Neuronal stem cell (in vitro differentiated cells): ENCODE results near the gene GPATCH4.

ENCODE experiments used
- DNase-seq: peaks from one replicate; pipeline ENCODE4 v3.0.0-alpha.2; 2013; ENCODE audit warnings: low spot score
- H2AFZ ChIP-seq: one replicate; pipeline ENCODE4 v1.6.1; 2013; ENCODE audit warnings: mild to moderate bottlenecking, low read length, inconsistent platforms
- H2AK5ac ChIP-seq: 2 replicates; pipeline ENCODE4 v1.6.1; 2013; ENCODE audit warnings: low read depth, mild to moderate bottlenecking, inconsistent platforms, low read length, moderate library complexity, mixed read lengths
- H2BK120ac ChIP-seq: 2 replicates; pipeline ENCODE4 v1.6.1; 2013; ENCODE audit warnings: low read depth, mild to moderate bottlenecking, inconsistent platforms, low read length, moderate library complexity, mixed read lengths
- H2BK12ac ChIP-seq: one replicate; pipeline ENCODE4 v1.6.1; 2013; ENCODE audit warnings: low read length, inconsistent platforms
- H2BK15ac ChIP-seq: 2 replicates; pipeline ENCODE4 v1.6.1; 2013; ENCODE audit warnings: mild to moderate bottlenecking, low read length, inconsistent platforms, mixed read lengths
- H2BK5ac ChIP-seq: one replicate; pipeline ENCODE4 v1.6.1; 2013; ENCODE audit warnings: inconsistent platforms, mild to moderate bottlenecking, low read length, moderate library complexity
- H3K14ac ChIP-seq: one replicate; pipeline ENCODE4 v1.6.1; 2013; ENCODE audit warnings: low read length, inconsistent platforms
- H3K18ac ChIP-seq: 2 replicates; pipeline ENCODE4 v1.6.1; 2013; ENCODE audit warnings: low read length, inconsistent platforms
- H3K23ac ChIP-seq: 2 replicates; pipeline ENCODE4 v1.6.1; 2013; ENCODE audit warnings: low read depth, mild to moderate bottlenecking, mixed read lengths, low read length, inconsistent platforms; ENCODE audit not compliant: poor library complexity
- H3K27ac ChIP-seq: replicated peaks from 3 replicates; pipeline ENCODE4 v1.5.1; 2013; ENCODE audit warnings: low read length, inconsistent platforms
- H3K27me3 ChIP-seq, 3 experiments: 2 replicates each; pipeline ENCODE4 v1.6.1; 2013; ENCODE audit warnings: low read length in 3 of 3, mild to moderate bottlenecking in 2 of 3, inconsistent platforms in 1 of 3, low read depth in 1 of 3, mixed read lengths in 1 of 3, moderate library complexity in 1 of 3; ENCODE audit not compliant: control insufficient read depth in 3 of 3, insufficient read depth in 3 of 3
- H3K36me3 ChIP-seq, 2 donors: replicated peaks in 1 of 2; 2 replicates each; pipeline ENCODE4 v1.6.1; 2013; ENCODE audit warnings: low read length in 2 of 2; ENCODE audit not compliant: control insufficient read depth in 2 of 2, insufficient read depth in 2 of 2
- H3K4ac ChIP-seq: 2 replicates; pipeline ENCODE4 v1.6.1; 2013; ENCODE audit warnings: inconsistent platforms, mild to moderate bottlenecking, low read length, moderate library complexity
- H3K4me1 ChIP-seq, 2 donors: 1 replicate in 1 of 2; 2 replicates in 1 of 2; pipeline ENCODE4 v1.6.1; 2013; ENCODE audit warnings: low read length in 2 of 2, low read depth in 1 of 2; ENCODE audit not compliant: control insufficient read depth in 2 of 2, insufficient read depth in 1 of 2
- H3K4me2 ChIP-seq: one replicate; pipeline ENCODE4 v1.6.1; 2013; ENCODE audit warnings: mild to moderate bottlenecking, low read length, inconsistent platforms; ENCODE audit not compliant: insufficient read depth, poor library complexity, severe bottlenecking
- H3K4me3 ChIP-seq, 2 donors: 2 replicates each; pipeline ENCODE4 v1.5.1; 2013; ENCODE audit warnings: low read length in 2 of 2, mild to moderate bottlenecking in 2 of 2, inconsistent platforms in 1 of 2, moderate library complexity in 1 of 2
- H3K79me1 ChIP-seq: one replicate; pipeline ENCODE4 v1.6.1; 2013; ENCODE audit warnings: low read depth, mild to moderate bottlenecking, inconsistent platforms, low read length, moderate library complexity
- H3K9ac ChIP-seq: one replicate; pipeline ENCODE4 v1.6.1; 2013; ENCODE audit warnings: mild to moderate bottlenecking, low read depth, low read length, inconsistent platforms; ENCODE audit not compliant: poor library complexity
- H3K9me3 ChIP-seq, 2 donors: replicated peaks in 1 of 2; 2 replicates each; pipeline versions ENCODE3 to v1.6.1; 2013; ENCODE audit warnings: low read length in 2 of 2, mild to moderate bottlenecking in 2 of 2, inconsistent platforms in 1 of 2, low read depth in 1 of 2, mixed read lengths in 1 of 2, moderate library complexity in 1 of 2; ENCODE audit not compliant: control insufficient read depth in 2 of 2, insufficient read depth in 1 of 2
- H4K8ac ChIP-seq: one replicate; pipeline ENCODE4 v1.6.1; 2013; ENCODE audit warnings: low read depth, mild to moderate bottlenecking, inconsistent platforms, low read length, moderate library complexity
- H4K91ac ChIP-seq: one replicate; pipeline ENCODE4 v1.6.1; 2013; ENCODE audit warnings: low read length, low read depth, mild to moderate bottlenecking, inconsistent platforms; ENCODE audit not compliant: poor library complexity
- WGBS, 2 donors: extraction: QIAGEN DNeasy Blood & Tissue Kit; methylation state at CpG; one replicate each; pipeline ENCODE4 v1.1.7; 2013; ENCODE audit warnings: missing lambda C conversion rate in 2 of 2, mixed read lengths in 1 of 2; ENCODE audit not compliant: insufficient read length in 2 of 2, insufficient replicate concordance in 1 of 2; ENCODE audit errors: extremely low coverage in 2 of 2; 5-methylcytosine and 5-hydroxymethylcytosine counted together

Gene GPATCH4

GRCh38 chr1:156549831-156550230, 51.4 kb downstream of the GPATCH4 start:
- H3K36me3 ChIP-seq: peaks cover 52 to 96% of the 10 kb centered on the region in 2 donors
- H3K9ac ChIP-seq: no peak overlapping the region
- no peaks in the 10 kb centered on the region for H3K4me1 ChIP-seq
- H3K79me1 ChIP-seq: no peaks in the 10 kb centered on the region
- H2AFZ ChIP-seq: no peak overlapping the region
- H2BK15ac ChIP-seq: no peak overlapping the region
- no peak overlapping the region for H3K4me2 ChIP-seq
- H4K8ac ChIP-seq: no peak overlapping the region
- no CpG with 5 or more reads among the region's 1 CpG for WGBS, 2 donors
- H3K23ac ChIP-seq: peak overlapping the region; percentile 16
- H2BK5ac ChIP-seq: no peak overlapping the region
- no peak overlapping the region for H3K27ac ChIP-seq
- no peak overlapping the region for H4K91ac ChIP-seq
- no peak overlapping the region for H3K4ac ChIP-seq
- no peak for DNase-seq
- H3K27me3 ChIP-seq: no peaks in the 10 kb centered on the region
- H3K4me3 ChIP-seq: no peak overlapping the region
- H3K18ac ChIP-seq: no peak overlapping the region
- no peak overlapping the region for H2BK120ac ChIP-seq
- no peaks in the 10 kb centered on the region for H3K9me3 ChIP-seq
- H2AK5ac ChIP-seq: no peak overlapping the region
- no peak overlapping the region for H2BK12ac ChIP-seq
- H3K14ac ChIP-seq: no peak overlapping the region

- Histone ChIP-seq H2BK120ac (no peak overlapping the region), H4K91ac (no peak overlapping the region), H3K36me3 (peaks cover 52 to 96% of the 10 kb centered on the region in 2 donors), H3K79me1 (no peaks in the 10 kb centered on the region), H2AK5ac (no peak overlapping the region), H3K4ac (no peak overlapping the region), H3K27me3 (no peaks in the 10 kb centered on the region), H3K4me3 (no peak overlapping the region), H3K4me2 (no peak overlapping the region), H2BK12ac (no peak overlapping the region), H3K27ac (no peak overlapping the region), H3K14ac (no peak overlapping the region), H3K23ac (no peak overlapping the region), H3K9ac (no peak overlapping the region), H3K18ac (no peak overlapping the region), H3K4me1 (no peaks in the 10 kb centered on the region), H2AFZ (no peak overlapping the region), H4K8ac (no peak overlapping the region), H3K9me3 (no peaks in the 10 kb centered on the region), H2BK15ac (no peak overlapping the region), H2BK5ac (no peak overlapping the region)
- DNase-seq: no peak
- WGBS, 2 donors: no CpG with 5 or more reads among the region's 2 CpGs
Observed at GRCh38 chr1:156549390-156549789, 51.9 kb downstream of the GPATCH4 start.

- H2BK15ac ChIP-seq: no peak overlapping the region
- H3K9me3 ChIP-seq: no peaks in the 10 kb centered on the region
- no peaks in the 10 kb centered on the region for H3K4me1 ChIP-seq
- H3K27ac ChIP-seq: no peak overlapping the region
- H3K27me3 ChIP-seq: no peaks in the 10 kb centered on the region
- H2AFZ ChIP-seq: no peak overlapping the region
- H2AK5ac ChIP-seq: no peak overlapping the region
- no peak overlapping the region for H3K9ac ChIP-seq
- no peaks in the 10 kb centered on the region for H3K79me1 ChIP-seq
- H2BK5ac ChIP-seq: no peak overlapping the region
- no peak overlapping the region for H2BK120ac ChIP-seq
- no peak overlapping the region for H3K23ac ChIP-seq
- no peak for DNase-seq
- H3K4me2 ChIP-seq: no peak overlapping the region
- no peak overlapping the region for H3K14ac ChIP-seq
- H3K4ac ChIP-seq: no peak overlapping the region
- H4K91ac ChIP-seq: no peak overlapping the region
- H3K36me3 ChIP-seq: peaks cover 49 to 97% of the 10 kb centered on the region in 2 donors
- H3K18ac ChIP-seq: no peak overlapping the region
- no peak overlapping the region for H4K8ac ChIP-seq
- no peak overlapping the region for H3K4me3 ChIP-seq
- no peak overlapping the region for H2BK12ac ChIP-seq
- no CpG with 5 or more reads among the region's 9 CpGs for WGBS, 2 donors
Observed at GRCh38 chr1:156547982-156548381, 53.3 kb downstream of the GPATCH4 start.

GRCh38 chr1:156547434-156547833, 53.8 kb downstream of the GPATCH4 start:
- peaks cover 49 to 98% of the 10 kb centered on the region in 2 donors for H3K36me3 ChIP-seq
- no CpG with 5 or more reads among the region's 4 CpGs for WGBS, 2 donors

More at GRCh38 chr1:156547434-156547833, 53.8 kb downstream of the GPATCH4 start:
- Histone ChIP-seq H3K27ac (no peak overlapping the region), H3K9me3 (no peaks in the 10 kb centered on the region), H3K23ac (no peak overlapping the region), H3K79me1 (no peaks in the 10 kb centered on the region), H3K14ac (no peak overlapping the region), H3K27me3 (no peaks in the 10 kb centered on the region), H3K18ac (no peak overlapping the region), H2BK12ac (no peak overlapping the region), H2AFZ (no peak overlapping the region), H3K4me1 (no peaks in the 10 kb centered on the region), H2BK5ac (no peak overlapping the region), H3K9ac (no peak overlapping the region), H3K4me3 (no peak overlapping the region), H2AK5ac (no peak overlapping the region), H4K8ac (no peak overlapping the region), H3K4me2 (no peak overlapping the region), H4K91ac (no peak overlapping the region), H3K4ac (no peak overlapping the region), H2BK120ac (no peak overlapping the region), H2BK15ac (no peak overlapping the region)
- no peak for DNase-seq
